Esophagus muscularis mucosa (tissue), 2 donors: ENCODE data around the gene FXR2.

Experiments
- EP300 ChIP-seq: sonication (generic); formaldehyde crosslinking; IDR thresholded peaks from one replicate; pipeline ENCODE4 v1.6.1; 2017; ENCODE audit warnings: antibody characterized with exemption
- POLR2A ChIP-seq: fragments of 450-650 bp; IDR thresholded peaks from one replicate; pipeline ENCODE4 v1.6.1; 2017; ENCODE audit warnings: antibody characterized with exemption, moderate library complexity, mild to moderate bottlenecking, low read depth

GRCh38 chr17:7651665-7652387 lies 37.1 kb upstream of the FXR2 start:
- TF ChIP-seq POLR2A (no peak), EP300 (no peak)
